ENCODE results near the gene ODC1.

DNA sequence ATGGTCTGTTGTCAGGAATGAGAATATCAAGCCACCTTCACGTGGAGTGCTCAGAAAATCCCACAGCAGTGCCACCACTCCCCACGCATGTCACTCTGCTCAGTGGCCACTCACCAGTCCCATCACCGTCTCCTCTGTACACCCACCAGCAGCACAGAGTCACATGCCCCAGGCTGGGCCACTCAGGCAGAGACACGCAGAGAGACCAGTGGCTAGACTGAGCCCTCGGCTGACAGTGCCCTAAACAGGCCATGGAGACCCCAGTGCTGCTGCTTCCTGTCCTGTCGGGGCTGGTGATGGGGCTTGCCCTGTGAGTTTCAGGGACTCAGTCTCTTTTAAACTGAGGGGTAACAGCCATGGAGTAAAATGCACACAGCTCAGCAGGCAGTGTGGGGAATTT lies 25.9 kb downstream of the ODC1 start:
- TF ChIP-seq CTCF (conservative IDR thresholded peaks at IDR 0.05) = no peak
- TF ChIP-seq ZFX (IDR thresholded peaks at IDR 0.05) = no peak

Data from C4-2B (cell line).